HepG2 (cell line): ENCODE measurements around the gene NGFR. TPM values are rescaled to one million over a fixed set of nuclear protein-coding genes. Genes with fewer than 3 reads are reported as not detected.

Experiments
- ATAC-seq: fragments of 200-7000 bp; cut with Tn5 transposase; 3 replicates; pipeline ENCODE4 v1.9.1; 2020; ENCODE audit warnings: mild to moderate bottlenecking, moderate library complexity
- BruUV-seq: library from RNA; stranded (reverse); fragments of 400-500 nt; replicated peaks from 2 replicates; lab custom pipeline; 2021; lab: Mats Ljungman, UMichigan
- CTCF ChIA-PET: fragments of 300-600 bp; formaldehyde crosslinking; extraction: SDS; loops from one replicate; lab custom pipeline; 2021; ENCODE audit warnings: low total read pairs, inconsistent platforms, low intra/inter-chr PET ratio; lab: Yijun Ruan, JAX
- POLR2A ChIA-PET: fragments of 350-600 bp; sonication (Branson Sonifier 250); formaldehyde crosslinking; loops from one replicate; lab custom pipeline; 2020; ENCODE audit warnings: antibody characterized with exemption, inconsistent platforms; lab: Yijun Ruan, JAX
- DNase-seq: peaks from one replicate; pipeline ENCODE4 v3.0.0-alpha.2; 2015; ENCODE audit warnings: low spot score
- FAIRE-seq: peaks from 3 replicates; lab custom pipeline; 2011; peaks lifted over from hg19 to GRCh38; lab: Jason Lieb, UNC
- H2AFZ ChIP-seq: one replicate; pipeline ENCODE4 v1.6.1; 2011; ENCODE audit warnings: low read length, inconsistent platforms
- H3K27ac ChIP-seq: fragments of 300-600 bp; 3 replicates; pipeline ENCODE4 v1.8.0; 2011; ENCODE audit warnings: mixed run types, mild to moderate bottlenecking, mixed read lengths, low read length, inconsistent platforms; ENCODE audit not compliant: insufficient read depth; ENCODE audit errors: extremely low read length
- H3K27me3 ChIP-seq, 2 experiments: fragments of 200-600 bp in 1 of 2; 2 replicates in 1 of 2; 3 replicates in 1 of 2; pipeline versions ENCODE4 v1.6.0 to v1.8.0; 2011; ENCODE audit warnings: low read length in 2 of 2, mild to moderate bottlenecking in 2 of 2, moderate library complexity in 2 of 2, inconsistent platforms in 1 of 2; ENCODE audit not compliant: insufficient read depth in 2 of 2, control insufficient read depth in 1 of 2
- H3K36me3 ChIP-seq, 2 experiments: fragments of 200-600 bp in 1 of 2; replicated peaks in 1 of 2; 2 replicates in 1 of 2; 3 replicates in 1 of 2; pipeline versions ENCODE4 v1.5.1 to v1.8.0; 2011; ENCODE audit warnings: low read length in 2 of 2, inconsistent platforms in 1 of 2; ENCODE audit not compliant: insufficient read depth in 2 of 2, control insufficient read depth in 1 of 2
- H3K4me1 ChIP-seq: 2 replicates; pipeline ENCODE4 v1.5.1; 2012; ENCODE audit warnings: low read length, inconsistent platforms; ENCODE audit not compliant: insufficient read depth
- H3K4me2 ChIP-seq: 2 replicates; pipeline ENCODE4 v1.6.0; 2011; ENCODE audit warnings: low read depth, low read length, inconsistent platforms
- H3K4me3 ChIP-seq, 3 experiments: fragments of 200-600 bp in 1 of 3; sonication (generic), shearing (Covaris generic) in 1 of 3; replicated peaks in 1 of 3; 2 replicates each; pipeline ENCODE4 v1.5.1; 2011 to 2016; ENCODE audit warnings: low read length in 3 of 3, inconsistent platforms in 2 of 3, low read depth in 2 of 3, mild to moderate bottlenecking in 2 of 3, control low read depth in 1 of 3, mixed read lengths in 1 of 3; ENCODE audit not compliant: insufficient read depth in 1 of 3
- H3K79me2 ChIP-seq: one replicate; pipeline ENCODE4 v1.6.1; 2011; ENCODE audit warnings: low read length, inconsistent platforms; ENCODE audit not compliant: insufficient read depth
- H3K9ac ChIP-seq: 2 replicates; pipeline ENCODE4 v1.6.0; 2011; ENCODE audit warnings: mild to moderate bottlenecking, low read depth, low read length, inconsistent platforms; ENCODE audit not compliant: insufficient read depth
- H3K9me3 ChIP-seq: 2 replicates; pipeline ENCODE4 v1.5.1; 2012; ENCODE audit warnings: mild to moderate bottlenecking, low read length
- H4K20me1 ChIP-seq: 2 replicates; pipeline ENCODE4 v1.6.0; 2011; ENCODE audit warnings: inconsistent platforms, mild to moderate bottlenecking, low read length, moderate library complexity; ENCODE audit not compliant: insufficient read depth
- IRX3 ChIP-seq: sonication (generic); formaldehyde crosslinking; IDR thresholded peaks from 2 replicates; pipeline ENCODE4 v1.8.1; 2023; ENCODE audit warnings: mild to moderate bottlenecking, low read depth, missing genetic modification reagents, borderline replicate concordance
- SAP130 ChIP-seq: IDR thresholded peaks from 2 replicates; pipeline ENCODE4 v1.6.1; 2016; ENCODE audit warnings: low read depth
- TEAD2 ChIP-seq: sonication (generic); formaldehyde crosslinking; IDR thresholded peaks from 2 replicates; pipeline ENCODE4 v1.9.0; 2021; ENCODE audit warnings: missing genetic modification reagents
- ZNF543 ChIP-seq: sonication (generic); formaldehyde crosslinking; IDR thresholded peaks from 2 replicates; pipeline ENCODE4 v1.4.0; 2020; ENCODE audit warnings: mild to moderate bottlenecking, missing genetic modification reagents
- WGBS: methylation state at CpG from one replicate; pipeline ENCODE4 v1.1.6; 2017; ENCODE audit warnings: low lambda C conversion rate; 5-methylcytosine and 5-hydroxymethylcytosine counted together
- in situ Hi-C: cut with HindIII; loops from 2 replicates; pipeline ENCODE4 v1.10.0; 2017; ENCODE audit warnings: low pct_unique_long_range_greater_than_20kb; ENCODE audit not compliant: extremely low pct_ligation_motif_present
- intact Hi-C: fragments of 100-400 bp; cut with micrococcal nuclease; formaldehyde crosslinking; loops from one replicate; pipeline ENCODE4 v1.10.0; 2022; ENCODE audit not compliant: unreplicated experiment
- polyA plus RNA-seq, 8 experiments: library from polyadenylated mRNA; depleted of rRNA in 3 of 8; stranded (reverse) in 7 of 8; unstranded in 1 of 8; fragments of >200 nt; fragmentation: Illumina TruSeq in 4 of 8; extraction: Trizol in 4 of 8; gene quantifications; 2 replicates each; pipeline versions ENCODE4 v1.2.1 to v1.2.3, GENCODE V29; 2011 to 2016; ENCODE audit warnings: low read depth in 4 of 8, missing spikeins in 1 of 8, mixed read lengths in 1 of 8; ENCODE audit not compliant: insufficient read depth in 1 of 8
- total RNA-seq, 5 experiments: library from RNA; depleted of rRNA; stranded (reverse); fragments of >200 nt; fragmentation: Illumina TruSeq; extraction: Trizol; gene quantifications; 2 replicates each; pipeline ENCODE4 v1.2.3, GENCODE V29; 2016; ENCODE audit warnings: low read depth in 1 of 5

NGFR gene
- total and polyA plus RNA-seq, 2 of the 13 experiments (the other 11 are each of a cell fraction or from before 2014, with no cell fraction given): 1.1 to 1.8 TPM

DNA sequence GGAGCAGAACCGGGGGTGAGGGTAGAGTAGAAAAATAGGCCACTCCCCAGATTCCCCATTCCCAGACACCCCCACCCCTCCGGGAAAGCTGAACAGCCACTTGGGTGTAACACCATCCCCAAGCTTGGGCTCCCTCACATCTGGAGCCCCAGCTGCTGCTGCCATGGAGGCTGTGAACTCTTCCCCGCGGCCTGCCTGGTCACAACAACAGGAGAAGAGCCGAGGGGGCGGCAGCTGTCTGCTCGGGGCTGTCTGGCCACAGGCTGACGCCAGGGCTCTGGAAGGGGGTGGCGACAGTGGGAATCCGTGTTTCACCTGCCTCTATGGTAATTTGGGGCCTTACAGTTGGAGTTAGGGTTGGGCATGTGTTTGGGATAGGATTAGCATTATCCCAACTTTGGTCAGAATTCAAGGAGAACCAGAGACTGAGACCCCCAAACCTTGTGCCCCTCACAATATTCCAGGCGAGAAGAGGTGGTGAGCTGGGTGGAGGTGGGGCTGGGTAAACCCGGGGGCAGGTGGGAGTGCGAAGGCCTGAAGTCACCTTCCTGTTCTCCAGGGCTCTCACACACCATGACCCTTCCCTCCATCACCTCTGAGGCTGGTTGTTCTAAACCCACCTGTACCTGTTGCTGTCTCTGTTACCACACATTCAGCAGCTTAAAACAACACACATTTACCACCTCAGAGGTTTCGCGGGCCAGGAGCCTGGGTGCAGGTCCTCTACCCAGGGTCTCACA, 50.9 kb downstream of the NGFR start (continued):
- TF ChIP-seq IRX3: no peak
- TF ChIP-seq TEAD2 (CRISPR knock-in tag): no peak

GRCh38 chr17:49546546-49547535, 51.7 kb downstream of the NGFR start:
- DNase-seq (no peak), FAIRE-seq (no peak), ATAC-seq (no peak)
- TF ChIP-seq SAP130 (CRISPR knock-in tag) (no peak), ZNF543 (peak; percentile 100)
- H3K9me3 ChIP-seq: no peaks in the 10 kb centered on the region
- in situ Hi-C loops (loop anchor here (5.0 to 10.0 kb wide), 2 partner anchors 110 to 232 kb away; no protein-coding TSS in a partner anchor), intact Hi-C loops (no loop called here)
- H2AFZ ChIP-seq: no peak overlapping the region
- no peak overlapping the region for H3K9ac ChIP-seq
- 51% methylated on average over 17 of the region's 18 CpGs for WGBS
- no peaks in the 10 kb centered on the region for H4K20me1 ChIP-seq
- no TSS peak for BruUV-seq
- no peak overlapping the region for H3K27ac ChIP-seq
- no peak overlapping the region for H3K4me2 ChIP-seq
- no peak overlapping the region for H3K4me3 ChIP-seq
- H3K79me2 ChIP-seq: no peaks in the 10 kb centered on the region
- ChIA-PET CTCF (no interaction called here), POLR2A (no interaction called here)
- peaks cover 10% of the 10 kb centered on the region for H3K4me1 ChIP-seq
- H3K27me3 ChIP-seq: peaks cover 5 to 62% of the 10 kb centered on the region in 2 experiments
- no peaks in the 10 kb centered on the region for H3K36me3 ChIP-seq
